GM12873 (cell line): ENCODE measurements around the gene ZNF469.

ENCODE experiments used
- CTCF ChIP-seq: IDR thresholded peaks from 2 replicates; pipeline ENCODE4 v1.5.1; 2012; ENCODE audit warnings: low read depth, mild to moderate bottlenecking, moderate library complexity, low read length, control low read depth; ENCODE audit not compliant: insufficient read depth; ENCODE audit errors: missing control alignments

Gene ZNF469

DNA sequence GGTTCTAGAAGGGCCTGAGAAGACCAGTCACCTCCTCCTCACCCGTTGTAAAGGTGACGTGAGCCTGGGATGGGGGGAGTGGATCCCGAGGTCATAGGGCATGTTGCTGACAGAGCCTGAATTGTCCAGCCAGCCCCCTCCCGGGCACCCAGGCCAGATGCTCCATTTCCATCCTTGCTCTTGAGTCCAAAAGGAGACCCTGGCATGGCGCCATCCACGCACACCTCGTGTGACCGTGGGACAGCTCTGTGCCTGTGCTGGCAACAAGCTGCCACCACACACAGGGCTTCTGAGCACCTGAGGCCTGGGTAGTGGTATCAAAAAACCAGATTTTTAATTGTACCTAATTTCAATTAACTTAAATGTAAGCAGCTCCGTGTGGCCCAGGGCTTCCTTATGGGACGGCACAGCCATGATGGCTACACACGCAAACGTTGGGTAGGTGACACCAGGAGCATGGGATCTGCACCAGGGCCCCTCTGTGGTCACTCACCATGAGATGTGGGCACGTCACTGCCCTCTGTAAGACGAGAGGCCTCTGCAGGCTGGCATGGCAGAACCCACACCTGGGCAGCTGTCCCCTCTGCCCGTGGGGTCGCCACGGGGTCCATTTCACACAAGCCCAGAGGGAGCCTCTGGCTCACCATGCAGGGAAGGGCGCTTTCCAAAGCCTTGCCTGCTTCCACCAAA is 37.6 kb upstream of the ZNF469 start:
- no peak for TF ChIP-seq CTCF

GRCh38 chr16:88345721-88346560 is 36.8 kb upstream of the ZNF469 start:
- TF ChIP-seq CTCF, result no peak

DNA sequence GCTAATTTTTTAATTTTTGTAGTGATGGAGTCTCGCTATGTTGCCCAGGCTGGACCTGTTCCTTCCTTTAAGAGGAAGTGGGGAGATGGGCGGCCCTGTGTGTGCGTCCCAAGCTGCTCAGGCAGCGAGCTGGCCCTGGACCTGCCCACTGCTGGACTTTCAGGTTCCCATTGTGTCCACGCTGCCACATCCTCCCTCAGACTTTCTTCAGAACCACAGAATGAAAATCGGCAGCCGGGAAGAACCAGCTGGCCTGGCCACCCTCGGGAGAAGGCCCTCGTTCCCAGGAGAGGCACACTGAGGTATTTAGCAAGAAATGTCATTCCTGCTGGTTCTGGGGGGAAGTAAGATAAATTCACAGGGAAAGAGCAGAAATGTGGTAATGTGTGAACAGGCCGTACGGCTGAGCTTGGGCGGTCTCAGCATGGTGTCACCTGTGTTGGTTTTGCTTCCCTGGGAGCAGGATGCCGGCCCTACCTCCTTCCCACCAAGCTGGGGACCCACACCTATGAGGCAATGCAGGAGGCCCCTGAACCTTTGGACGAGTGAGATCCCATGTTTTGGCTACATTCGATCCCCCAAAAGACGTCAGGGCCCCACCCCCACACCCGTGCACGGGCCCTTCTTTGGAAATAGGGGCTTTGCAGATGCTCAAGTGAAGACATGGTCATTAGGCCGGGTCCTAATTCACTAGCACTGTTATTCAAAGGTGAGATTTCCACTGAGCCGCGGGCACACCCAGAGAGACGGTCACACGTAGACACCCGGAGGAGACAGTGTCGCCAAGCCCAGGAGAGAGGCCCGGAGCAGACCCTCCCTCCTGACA is 35.9 kb upstream of the ZNF469 start:
- no peak for TF ChIP-seq CTCF

- TF ChIP-seq CTCF, result no peak
Observed at GRCh38 chr16:88347656-88348376, 34.9 kb upstream of the ZNF469 start.

DNA sequence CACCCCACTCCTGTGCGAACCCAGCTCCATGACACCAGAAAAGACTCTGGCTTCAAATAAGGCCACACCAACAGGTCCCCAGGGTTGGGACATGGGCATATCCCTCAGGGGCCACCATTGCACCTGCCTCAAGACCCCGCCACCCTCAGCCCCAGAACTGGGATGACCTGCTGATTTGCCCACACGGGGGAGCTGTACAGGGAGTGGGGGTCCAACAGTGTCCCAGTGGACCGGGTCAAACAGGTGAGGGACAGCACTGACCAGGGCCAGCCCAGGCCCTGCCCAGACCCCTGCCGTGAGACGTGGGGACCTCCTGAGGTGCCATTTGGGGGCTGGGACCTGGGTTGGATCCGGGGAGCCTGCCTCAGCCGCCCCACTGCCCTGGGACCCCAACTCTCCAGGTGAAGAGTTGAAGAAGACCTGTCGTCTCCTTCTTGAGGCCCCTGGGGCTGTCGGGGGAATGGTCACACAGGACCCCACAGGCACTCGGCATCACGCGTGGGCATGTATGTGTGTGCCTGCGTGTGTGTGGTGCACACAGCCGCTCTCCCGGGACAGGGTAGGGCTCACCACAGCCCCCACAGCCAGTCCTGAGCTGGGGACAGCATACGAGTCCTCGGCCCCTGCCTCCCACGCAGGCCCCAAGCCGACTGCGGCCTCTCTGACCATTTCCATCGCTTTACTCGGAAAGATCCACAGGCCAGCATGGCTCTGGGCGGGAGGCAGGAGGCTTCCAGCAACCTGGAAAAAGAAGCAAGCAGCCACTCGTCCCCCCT is 34.2 kb upstream of the ZNF469 start:
- no peak for TF ChIP-seq CTCF

GRCh38 chr16:88349153-88349902 is 33.4 kb upstream of the ZNF469 start:
- no peak for TF ChIP-seq CTCF
